Measurements from ENCODE around the gene EFCAB9.

EFCAB9 gene

DNA sequence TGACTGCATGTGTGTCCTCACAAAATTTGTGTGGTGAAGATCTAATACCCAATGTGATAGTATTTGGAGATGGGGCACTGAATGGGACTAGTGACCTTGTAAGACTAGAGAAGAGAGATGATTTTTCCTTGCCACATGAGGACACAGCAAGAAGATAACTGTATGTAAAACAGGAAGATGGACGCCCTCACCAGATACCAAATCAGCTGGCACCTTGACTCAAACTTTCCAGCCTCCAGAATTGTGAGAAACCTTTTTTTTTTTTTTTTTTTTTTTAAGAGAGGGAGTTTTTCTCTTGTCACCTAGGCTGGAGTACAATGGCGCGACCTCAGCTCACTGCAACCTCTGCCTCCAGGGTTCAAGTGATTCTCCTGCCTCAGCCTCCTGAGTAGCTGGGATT is 49.3 kb downstream of the EFCAB9 start:
- no peak for DNase-seq (ENCODE audit: low spot score)

DNA sequence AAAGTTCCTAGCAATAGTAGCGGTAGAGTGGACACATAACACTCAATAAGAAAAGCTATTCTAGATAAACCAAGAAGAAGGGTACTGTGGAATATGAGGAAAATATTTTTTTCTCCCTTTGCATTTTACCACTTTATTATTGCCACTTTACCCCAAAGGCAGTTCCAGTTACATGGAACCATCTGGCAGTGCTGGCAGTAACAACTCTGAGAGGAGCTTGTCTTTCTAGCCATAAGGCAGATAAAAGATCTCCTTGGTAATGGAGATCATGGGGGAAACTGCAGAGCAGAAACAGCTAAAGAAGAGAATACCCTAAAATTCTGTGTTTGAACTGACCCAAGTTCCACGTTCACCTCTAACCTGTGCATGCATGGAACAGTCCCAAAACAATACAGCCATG is 51.1 kb downstream of the EFCAB9 start:
- DNase-seq (ENCODE audit: low spot score), result no peak

DNA sequence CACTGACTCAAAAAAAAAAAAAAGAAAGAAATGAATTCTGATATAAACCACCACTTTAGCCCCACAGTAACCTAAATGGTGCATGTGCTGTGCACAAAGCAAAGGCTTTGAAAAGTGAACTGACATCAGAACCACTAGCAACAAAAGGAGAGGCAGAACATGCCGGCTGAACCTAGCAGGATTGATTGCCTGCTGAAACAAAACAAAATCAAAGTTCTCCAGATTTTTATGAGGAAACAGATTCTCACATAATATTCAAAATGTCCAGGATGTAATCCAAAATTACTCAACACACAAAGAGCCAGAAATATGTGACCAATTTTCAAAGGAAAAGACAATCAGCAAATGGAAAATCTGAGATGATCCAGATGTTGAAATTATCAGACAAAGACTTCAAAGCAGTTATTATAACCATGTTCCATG is 51.7 kb downstream of the EFCAB9 start:
- no peak for DNase-seq (ENCODE audit: low spot score)

DNA sequence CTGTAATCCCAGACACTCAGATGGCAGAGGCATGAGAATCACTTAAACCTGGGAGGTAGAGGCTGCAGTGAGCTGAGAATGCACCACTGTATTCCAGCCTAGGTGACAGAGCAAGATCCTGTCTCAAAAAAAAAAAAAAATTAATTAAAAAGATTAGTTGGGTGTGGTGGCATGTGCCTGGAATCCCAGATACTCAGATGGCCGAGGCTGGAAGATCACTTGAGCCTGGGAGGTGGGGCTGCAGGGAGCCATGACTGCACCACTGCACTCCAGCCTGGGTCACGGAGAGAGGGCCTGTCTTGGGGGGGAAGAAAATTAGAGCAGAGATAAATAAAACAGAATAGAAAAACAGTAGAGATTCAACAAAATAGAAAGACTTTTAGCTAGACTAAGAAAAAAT is 54.7 kb downstream of the EFCAB9 start:
- no peak for DNase-seq (ENCODE audit: low spot score)

DNA sequence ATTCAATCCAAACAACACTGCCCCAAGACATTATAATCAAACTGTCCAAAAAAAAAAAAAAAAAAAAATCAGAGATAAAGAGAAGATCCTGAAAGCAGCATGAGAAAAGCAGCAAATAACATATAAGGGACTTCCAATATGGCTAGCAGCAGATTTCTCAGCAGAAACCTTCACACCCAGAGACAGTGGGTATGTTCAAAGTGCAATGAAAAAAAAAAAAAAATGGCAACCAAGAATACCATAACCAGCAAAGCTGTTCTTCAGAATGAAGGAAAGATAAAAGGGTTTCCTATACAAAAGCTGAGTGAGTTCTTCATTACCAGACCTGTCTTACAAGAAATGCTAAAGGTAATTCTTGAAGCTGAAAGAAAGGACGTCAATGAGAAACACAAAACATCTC is 57.4 kb downstream of the EFCAB9 start:
- no peak for DNase-seq (ENCODE audit: low spot score)

DNA sequence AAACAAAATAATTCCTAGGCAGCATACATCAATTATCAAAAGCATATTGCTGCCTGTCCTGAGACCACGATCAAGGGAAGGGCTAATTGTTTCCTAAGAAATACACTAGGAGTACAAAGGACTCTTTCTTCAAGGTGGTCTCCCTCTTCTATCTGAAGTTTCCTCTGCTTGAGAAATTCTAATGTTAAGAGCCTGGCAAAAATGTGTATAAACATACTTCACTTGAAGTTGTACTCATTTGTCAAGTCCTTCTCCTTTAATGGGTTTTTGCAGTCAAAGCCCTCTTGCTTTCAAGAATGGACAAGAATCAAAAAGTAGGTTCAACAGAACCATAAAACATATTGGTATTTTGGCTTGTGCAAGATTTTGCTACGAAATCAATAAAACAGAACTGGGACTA is 58.5 kb downstream of the EFCAB9 start:
- no peak for DNase-seq (ENCODE audit: low spot score)

Data from CD4-positive, alpha-beta T cell treated with Interleukin-2 at 100 ng/mL for 4 hours (primary cell).